ENCODE data around the gene SUSD4. TPM values are rescaled to one million over a fixed set of nuclear protein-coding genes. Genes with fewer than 3 reads are reported as not detected.

SUSD4 gene
- polyA plus RNA-seq, 5 donors: 21.7 to 29.8 (median 26.1) TPM

- DNase-seq: no peak
These were observed 147.9 kb downstream of the SUSD4 start for GRCh38 chr1:223216074-223216473.

DNA sequence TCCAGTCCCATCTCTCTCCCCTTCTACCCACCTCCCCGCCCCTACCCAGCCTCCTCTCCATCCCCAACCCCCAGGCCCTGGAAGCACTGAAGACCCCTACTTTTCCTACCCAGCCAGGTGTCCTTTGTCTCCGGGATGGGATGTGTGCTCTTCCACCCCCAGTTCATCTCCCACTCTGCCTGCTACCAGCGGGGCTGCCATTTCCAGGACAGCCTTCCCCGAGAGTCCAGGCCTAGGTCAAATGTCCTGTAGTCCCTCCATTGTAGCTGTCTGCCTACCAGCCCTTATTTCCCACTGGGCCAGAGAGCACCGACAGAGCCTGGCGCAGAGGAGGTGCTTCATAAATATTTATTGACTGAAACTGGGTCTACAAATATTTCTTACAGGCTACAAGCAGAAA lies 148.9 kb downstream of the SUSD4 start:
- no peak for DNase-seq

DNA sequence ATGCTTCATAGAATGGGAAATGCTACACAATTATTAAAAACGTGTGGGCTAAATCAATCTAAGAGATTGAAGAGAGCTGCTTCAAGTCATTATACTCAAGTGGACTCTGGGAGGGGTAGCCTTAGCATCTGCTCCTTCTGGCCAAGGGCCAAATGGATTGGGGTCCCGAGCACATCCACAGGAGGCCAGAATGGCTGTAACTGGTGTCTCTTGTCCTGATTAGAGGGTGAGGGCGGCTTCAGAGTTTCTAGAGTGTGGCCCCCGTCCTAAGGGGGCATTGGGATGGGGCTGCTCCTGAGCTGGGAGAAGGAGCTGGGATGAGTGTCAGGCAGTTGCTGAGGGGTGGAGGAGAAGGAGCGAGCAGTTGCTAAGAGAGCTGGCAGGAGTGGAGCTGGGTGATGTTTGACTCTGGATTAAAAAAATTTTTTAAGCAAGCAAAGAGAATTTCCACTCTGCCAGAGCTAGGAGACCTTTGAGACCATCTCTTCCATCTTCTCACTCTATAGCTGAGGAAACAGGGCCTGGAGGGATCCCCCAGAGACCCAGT lies 149.6 kb downstream of the SUSD4 start:
- no peak for DNase-seq

DNA sequence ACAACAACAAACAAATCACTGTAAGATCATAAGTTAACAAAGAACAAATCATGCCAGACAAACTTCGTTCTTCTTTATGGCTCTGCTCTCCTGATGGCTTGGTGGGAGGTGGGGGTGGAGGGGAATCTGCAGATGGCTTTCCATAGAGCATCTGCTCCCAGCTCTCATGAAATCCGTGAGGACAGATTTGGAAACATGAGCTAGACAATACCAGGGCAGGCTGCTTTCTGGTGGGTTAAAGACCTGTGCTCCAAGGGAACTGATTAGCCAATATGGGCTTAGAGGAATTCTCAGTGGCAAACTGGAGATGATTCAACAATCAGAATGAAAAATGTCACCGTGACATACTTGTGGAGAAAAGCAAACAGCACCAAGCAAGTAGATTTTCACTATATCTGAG lies 151.5 kb downstream of the SUSD4 start:
- no peak for DNase-seq

GRCh38 chr1:223211323-223211985 lies 152.5 kb downstream of the SUSD4 start:
- DNase-seq: no peak

- DNase-seq: no peak
These were observed 153.2 kb downstream of the SUSD4 start for GRCh38 chr1:223210788-223211120.

GRCh38 chr1:223209992-223210787 lies 153.8 kb downstream of the SUSD4 start:
- no peak for DNase-seq

GRCh38 chr1:223209293-223209898 lies 154.6 kb downstream of the SUSD4 start:
- DNase-seq: no peak

DNA sequence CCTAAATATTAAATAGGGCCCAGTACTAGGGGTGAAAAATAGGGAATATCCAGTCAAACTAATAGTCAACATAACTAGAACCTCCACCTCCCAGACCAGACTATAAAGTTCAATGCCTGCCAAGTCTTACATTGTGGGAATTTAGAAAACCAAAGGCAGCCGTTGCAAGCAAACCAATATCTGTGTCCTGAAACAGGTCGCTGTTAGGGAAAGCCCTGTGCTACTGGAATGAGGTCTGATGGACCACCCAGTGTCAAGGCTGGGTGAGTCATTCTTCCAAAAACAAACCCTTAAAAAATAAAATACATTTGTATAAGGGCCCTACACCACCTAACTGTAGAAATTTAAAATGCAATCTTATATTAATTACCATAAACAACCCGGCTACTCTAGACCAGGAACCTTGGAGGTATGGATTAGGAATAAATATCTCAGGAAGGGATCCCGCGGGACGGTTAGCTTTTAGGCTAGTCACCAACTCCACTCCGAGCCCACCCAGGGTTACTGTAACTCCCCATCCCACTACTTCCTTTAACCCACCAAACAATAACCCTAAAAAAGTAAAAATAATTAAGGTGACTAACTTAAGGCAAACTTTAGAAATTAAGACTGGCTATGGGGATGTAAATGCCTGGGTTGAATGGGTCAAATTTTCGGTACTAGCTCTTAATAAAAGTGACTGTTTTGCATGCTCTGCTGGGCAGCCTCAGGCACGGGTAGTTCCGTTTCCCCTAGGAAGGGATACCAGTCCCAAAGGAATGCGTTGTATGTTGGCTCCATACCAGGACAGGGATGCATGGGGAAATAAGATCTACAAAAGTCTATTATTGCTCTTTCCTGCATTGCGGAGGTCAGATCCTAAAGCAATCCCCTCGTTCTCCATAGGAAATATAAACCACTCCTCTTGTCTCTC lies 155.6 kb downstream of the SUSD4 start:
- no peak for DNase-seq

- DNase-seq: no peak
These were observed 156.5 kb downstream of the SUSD4 start for GRCh38 chr1:223207293-223208066.

GRCh38 chr1:223204424-223204823 lies 159.6 kb downstream of the SUSD4 start:
- DNase-seq: no peak

GRCh38 chr1:223203694-223204093 lies 160.3 kb downstream of the SUSD4 start:
- DNase-seq: no peak

DNA sequence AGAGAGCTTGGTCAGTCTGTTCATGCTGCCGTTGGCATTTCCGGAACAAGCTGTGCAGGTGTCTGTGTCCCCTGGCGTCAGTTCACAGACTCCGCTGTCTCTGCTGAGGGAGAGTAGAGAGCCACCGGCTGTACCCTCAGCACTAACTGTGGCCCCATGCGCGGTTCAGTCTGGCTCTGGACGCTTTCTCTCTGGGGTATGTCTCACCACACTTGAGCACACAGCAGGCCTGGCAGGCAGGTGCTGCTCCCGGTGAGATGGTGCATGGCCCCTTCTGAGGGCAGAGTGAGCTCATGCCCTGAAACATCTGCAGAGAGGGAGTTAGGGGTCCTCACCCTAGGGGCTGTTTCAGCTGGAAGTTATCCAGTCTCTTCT lies 161.0 kb downstream of the SUSD4 start:
- DNase-seq: no peak

DNA sequence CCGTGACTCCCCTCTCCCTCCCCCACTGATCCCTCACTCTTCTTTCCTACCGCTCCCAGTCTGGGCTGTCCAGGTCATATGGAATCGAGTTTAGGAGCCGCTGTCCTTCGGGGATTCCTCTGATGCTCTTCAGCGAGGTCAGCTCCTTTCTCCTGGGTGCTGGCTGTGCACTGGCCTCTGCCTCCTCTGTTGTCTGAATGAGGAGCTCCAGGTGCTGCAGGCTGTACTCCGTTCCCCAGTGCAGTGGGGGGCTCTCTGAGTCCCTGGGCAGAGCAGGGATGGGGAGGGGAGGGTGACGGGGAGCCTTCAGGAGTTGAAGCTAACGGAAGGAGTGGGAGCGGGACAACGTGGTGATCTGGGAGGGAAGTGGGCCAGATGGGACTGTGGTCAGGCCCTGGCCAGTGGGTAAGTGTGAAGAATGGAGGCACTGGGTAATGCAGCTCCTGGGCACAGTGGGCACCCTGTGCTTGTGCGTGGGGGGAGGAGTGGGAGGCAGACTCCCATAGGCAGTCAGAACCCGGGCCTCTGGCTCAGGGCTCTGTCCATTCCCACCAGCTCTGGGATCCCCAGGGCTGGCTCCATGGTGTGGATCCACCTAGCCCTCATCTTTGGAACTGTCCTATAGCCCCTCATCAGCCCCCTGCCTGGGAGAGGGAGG lies 161.5 kb downstream of the SUSD4 start:
- DNase-seq: no peak

DNA sequence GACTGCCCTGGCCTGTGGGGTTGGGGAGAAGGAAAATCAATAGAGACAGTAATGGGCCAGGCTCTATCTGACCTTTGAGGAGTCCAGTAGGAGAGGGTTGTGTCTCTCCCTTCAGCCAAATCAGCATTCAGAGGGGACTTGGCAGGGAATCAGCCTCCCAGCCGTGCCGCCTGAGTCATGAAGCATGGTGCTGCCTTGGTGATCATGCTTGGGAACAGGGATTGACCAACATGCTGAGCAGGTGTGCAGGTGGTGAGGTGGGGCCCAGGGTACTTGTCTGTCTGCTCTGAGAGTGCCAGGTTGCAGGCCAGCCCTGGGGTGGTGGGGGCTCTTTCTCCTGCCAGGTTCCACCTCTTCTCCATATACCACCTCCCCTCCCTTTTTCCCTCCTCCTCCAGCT lies 162.0 kb downstream of the SUSD4 start:
- no peak for DNase-seq

DNA sequence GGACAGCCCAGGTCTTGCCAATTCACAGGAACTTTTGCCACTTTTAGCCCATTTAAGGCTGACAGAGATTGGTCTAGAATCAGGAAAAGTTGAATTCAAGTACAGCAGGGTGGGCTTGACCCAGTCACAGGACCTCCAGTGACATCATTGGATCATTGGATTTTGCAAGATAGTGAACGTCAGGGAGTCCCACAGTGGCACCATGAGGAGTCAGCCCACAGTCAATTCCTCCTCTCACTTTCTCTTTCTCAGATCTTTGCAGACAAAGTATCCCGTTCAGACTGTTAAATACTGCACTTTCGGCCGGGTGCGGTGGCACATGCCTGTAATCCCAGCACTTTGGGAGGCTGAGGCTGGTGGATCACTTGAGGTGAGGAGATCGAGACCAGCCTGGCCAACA lies 163.1 kb downstream of the SUSD4 start:
- DNase-seq: no peak

GRCh38 chr1:223199094-223199647 lies 164.8 kb downstream of the SUSD4 start:
- no peak for DNase-seq

DNA sequence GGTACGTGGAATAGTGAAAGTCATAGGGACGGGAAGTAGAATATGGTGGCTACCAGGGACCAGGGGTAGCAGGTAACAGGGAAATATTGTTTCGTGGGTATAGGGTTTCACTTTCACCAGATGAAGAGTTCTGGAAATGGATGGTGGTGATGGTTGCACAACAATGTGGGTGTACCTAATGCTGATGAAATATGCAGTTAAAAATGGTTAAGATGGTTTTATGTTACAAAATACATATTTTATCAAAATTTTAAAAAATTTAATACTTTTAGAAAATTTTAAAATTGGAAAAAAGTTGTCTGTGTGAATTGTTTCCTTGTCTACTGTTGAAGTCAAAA lies 165.4 kb downstream of the SUSD4 start:
- DNase-seq: no peak

DNA sequence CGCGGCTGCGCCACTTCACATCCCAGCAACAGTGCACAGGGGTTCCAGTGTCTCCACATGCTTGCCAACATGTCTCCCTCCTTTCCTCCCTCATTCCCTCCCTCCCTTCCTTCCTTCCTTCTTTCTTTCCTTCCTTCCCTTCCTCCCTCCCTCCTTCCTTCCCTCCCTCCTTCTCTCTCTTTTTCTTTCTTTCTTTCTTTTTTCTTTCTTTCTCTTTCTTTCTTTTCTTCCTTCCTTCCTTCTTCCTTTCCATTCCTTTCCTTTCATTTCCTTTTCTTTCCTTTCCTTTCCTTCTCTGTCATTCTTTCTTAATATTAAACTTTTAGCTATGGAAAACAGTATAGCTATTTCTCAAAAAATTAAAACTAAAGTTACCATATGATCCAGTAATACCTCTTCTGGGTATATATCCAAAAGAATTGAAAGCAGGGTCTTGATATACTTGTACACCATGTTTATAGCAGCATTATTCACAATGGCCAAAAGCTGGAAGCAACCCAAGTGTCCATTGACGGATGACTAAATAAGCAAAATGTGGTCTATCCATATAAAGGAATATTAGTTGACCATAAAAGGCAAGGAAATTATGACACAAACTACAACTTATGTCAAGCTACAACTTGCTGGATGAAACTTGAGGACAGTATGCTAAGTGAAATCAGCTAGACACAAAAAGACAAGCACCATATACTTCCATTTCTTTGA lies 165.9 kb downstream of the SUSD4 start:
- no peak for DNase-seq
